GM21529 (cell line): ENCODE data around the gene TNFRSF18.

Experiments used
- ATAC-seq: cut with Tn5 transposase; IDR thresholded peaks from one replicate; pipeline ENCODE4 v1.9.1; 2021; ENCODE audit not compliant: unreplicated experiment

TNFRSF18 gene

GRCh38 chr1:1240822-1241587 lies 34.6 kb upstream of the TNFRSF18 start:
- no peak for ATAC-seq

GRCh38 chr1:1240348-1240732 lies 33.9 kb upstream of the TNFRSF18 start:
- no peak for ATAC-seq

- no peak for ATAC-seq
Observed at GRCh38 chr1:1239614-1240347, 33.4 kb upstream of the TNFRSF18 start.

- no peak for ATAC-seq
Observed at GRCh38 chr1:1239227-1239613, 32.8 kb upstream of the TNFRSF18 start.

GRCh38 chr1:1238702-1239178 lies 32.3 kb upstream of the TNFRSF18 start:
- no peak for ATAC-seq

- no peak for ATAC-seq
Observed at GRCh38 chr1:1237874-1238701, 31.7 kb upstream of the TNFRSF18 start.

- ATAC-seq = no peak
Observed at GRCh38 chr1:1236945-1237873, 30.8 kb upstream of the TNFRSF18 start.

GRCh38 chr1:1236176-1236763 lies 29.9 kb upstream of the TNFRSF18 start:
- no peak for ATAC-seq

GRCh38 chr1:1235016-1235744 lies 28.8 kb upstream of the TNFRSF18 start:
- ATAC-seq = no peak

GRCh38 chr1:1234180-1234808 lies 27.9 kb upstream of the TNFRSF18 start:
- no peak for ATAC-seq

GRCh38 chr1:1233567-1233892 lies 27.1 kb upstream of the TNFRSF18 start:
- no peak for ATAC-seq

GRCh38 chr1:1232796-1233566 lies 26.6 kb upstream of the TNFRSF18 start:
- ATAC-seq = no peak

- no peak for ATAC-seq
Observed at GRCh38 chr1:1232208-1232795, 25.9 kb upstream of the TNFRSF18 start, which contains the start of gene B3GALT6. Gene B3GALT6, plus strand, starts transcription at chr1:1232237. Its CDS starts 42 bp downstream, at chr1:1232279.

GRCh38 chr1:1231400-1232207 lies 25.2 kb upstream of the TNFRSF18 start, which contains the start of gene SDF4:
Gene SDF4, minus strand, starts transcription at chr1:1232001. Its CDS starts 3,229 bp downstream, at chr1:1228772.
- ATAC-seq = peak; percentile 90

GRCh38 chr1:1230656-1231399 lies 24.4 kb upstream of the TNFRSF18 start:
- ATAC-seq = no peak

- no peak for ATAC-seq
Observed at GRCh38 chr1:1229770-1230169, 23.4 kb upstream of the TNFRSF18 start.
